Stimulated activated CD8-positive, alpha-beta memory T cell treated with anti-CD3 and anti-CD28 coated beads, Interleukin-7, amount 100 ng/mL, for 24 hours (primary cell): Measurements from ENCODE around the gene ANGPTL4.
"Not testable (repeated sequence)": the region's sequence is repeated elsewhere in the genome, so short reads cannot be mapped to it uniquely, and the experiment has no call there.

Source experiments
- DNase-seq: peaks from one replicate; pipeline ENCODE4 v3.0.0-alpha.2; 2020; ENCODE audit warnings: low read depth

Gene ANGPTL4

GRCh38 chr19:8361921-8362793, 1.8 kb upstream of the ANGPTL4 start:
- DNase-seq: no peak

- DNase-seq: no peak
These were observed 2.2 kb downstream of the ANGPTL4 start for GRCh38 chr19:8366121-8366581.

GRCh38 chr19:8366961-8367326, 3.0 kb downstream of the ANGPTL4 start:
- no peak for DNase-seq

GRCh38 chr19:8367327-8368001, 3.5 kb downstream of the ANGPTL4 start:
- DNase-seq: no peak

GRCh38 chr19:8370176-8371010, 6.4 kb downstream of the ANGPTL4 start:
- no peak for DNase-seq

- DNase-seq: no peak
These were observed 7.3 kb downstream of the ANGPTL4 start for GRCh38 chr19:8371011-8371804.

- no peak for DNase-seq
These were observed 10.2 kb downstream of the ANGPTL4 start for GRCh38 chr19:8373867-8374813.

GRCh38 chr19:8375766-8376165, 11.8 kb downstream of the ANGPTL4 start:
- DNase-seq: not testable (repeated sequence)

GRCh38 chr19:8376373-8376974, 12.5 kb downstream of the ANGPTL4 start:
- DNase-seq: not testable (repeated sequence)

- no peak for DNase-seq
These were observed 13.6 kb downstream of the ANGPTL4 start for GRCh38 chr19:8377598-8377997.

GRCh38 chr19:8379156-8379891, 15.4 kb downstream of the ANGPTL4 start:
- DNase-seq: not testable (repeated sequence)

- not testable (repeated sequence) for DNase-seq
These were observed 20.6 kb downstream of the ANGPTL4 start for GRCh38 chr19:8384569-8384968.

GRCh38 chr19:8385103-8385502, 21.1 kb downstream of the ANGPTL4 start:
- DNase-seq: not testable (repeated sequence)

- not testable (repeated sequence) for DNase-seq
These were observed 21.6 kb downstream of the ANGPTL4 start for GRCh38 chr19:8385566-8385965.

- DNase-seq: not testable (repeated sequence)
These were observed 22.5 kb downstream of the ANGPTL4 start for GRCh38 chr19:8386419-8386818.

- no peak for DNase-seq
These were observed 23.0 kb downstream of the ANGPTL4 start for GRCh38 chr19:8386990-8387389.

- DNase-seq: no peak
These were observed 24.0 kb downstream of the ANGPTL4 start for GRCh38 chr19:8387688-8388611.

GRCh38 chr19:8388612-8388958, 24.6 kb downstream of the ANGPTL4 start:
- no peak for DNase-seq
